Stimulated activated CD4-positive, alpha-beta T cell treated with anti-CD3 and anti-CD28 coated beads, Interleukin-15, amount 100 ng/mL, for 1 hour (primary cell): ENCODE data around the gene FRMD8.

Source experiments
- DNase-seq, 2 donors: peaks; one replicate each; pipeline ENCODE4 v3.0.0-alpha.2; 2020; ENCODE audit warnings: low read depth in 1 of 2, low spot score in 1 of 2

FRMD8 gene

DNA sequence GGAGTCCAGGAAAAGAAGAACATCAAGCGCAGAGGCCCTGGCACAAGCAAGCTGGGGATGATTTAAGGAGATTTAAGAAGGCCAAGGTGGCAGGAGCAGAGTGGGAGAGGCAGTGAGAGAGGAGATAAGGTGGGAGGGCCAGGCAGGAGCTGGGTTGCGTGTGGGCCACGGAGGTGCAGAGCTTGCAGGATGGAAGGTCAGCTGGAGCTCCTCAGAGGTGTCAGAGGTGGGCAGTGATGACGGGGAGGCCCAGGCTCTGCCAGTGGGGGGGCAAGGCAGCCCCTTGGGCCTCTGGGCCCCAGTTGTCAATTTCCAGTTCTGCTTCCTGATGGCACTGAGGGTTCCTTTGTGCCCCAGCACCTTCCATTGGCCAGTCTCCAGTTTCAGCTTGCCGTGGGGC, 6.5 kb downstream of the FRMD8 start:
- no peak for DNase-seq

DNA sequence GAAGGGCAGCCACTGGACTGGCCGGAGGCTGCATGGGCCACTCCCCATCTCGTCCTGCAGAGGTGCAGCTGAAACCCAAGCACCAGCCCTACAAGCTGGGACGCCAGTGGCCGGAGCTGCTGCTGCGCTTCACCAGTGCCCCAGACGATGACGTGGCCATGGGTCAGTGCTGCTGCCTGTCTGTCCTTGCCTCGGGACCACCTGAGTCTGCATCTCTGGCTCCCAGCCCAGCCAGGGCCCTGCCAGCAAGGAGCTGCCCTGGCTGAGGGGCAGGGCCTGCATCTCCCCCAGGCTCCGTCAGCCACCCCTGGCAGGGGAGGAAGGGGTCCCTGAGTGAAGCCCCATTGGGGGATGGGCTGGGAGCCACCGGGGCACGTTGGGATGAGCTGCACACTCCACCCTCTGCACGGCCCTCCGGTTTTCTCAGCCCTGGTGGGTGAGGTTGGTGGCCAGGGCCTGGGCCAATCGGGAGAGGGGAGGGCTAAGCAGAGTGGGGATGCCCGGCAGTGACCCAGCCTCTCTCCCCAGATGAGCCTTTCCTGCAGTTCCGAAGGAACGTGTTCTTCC, 7.2 kb downstream of the FRMD8 start:
- DNase-seq = no peak

- DNase-seq = no peak
Measured at GRCh38 chr11:65394125-65394536, 7.7 kb downstream of the FRMD8 start.

DNA sequence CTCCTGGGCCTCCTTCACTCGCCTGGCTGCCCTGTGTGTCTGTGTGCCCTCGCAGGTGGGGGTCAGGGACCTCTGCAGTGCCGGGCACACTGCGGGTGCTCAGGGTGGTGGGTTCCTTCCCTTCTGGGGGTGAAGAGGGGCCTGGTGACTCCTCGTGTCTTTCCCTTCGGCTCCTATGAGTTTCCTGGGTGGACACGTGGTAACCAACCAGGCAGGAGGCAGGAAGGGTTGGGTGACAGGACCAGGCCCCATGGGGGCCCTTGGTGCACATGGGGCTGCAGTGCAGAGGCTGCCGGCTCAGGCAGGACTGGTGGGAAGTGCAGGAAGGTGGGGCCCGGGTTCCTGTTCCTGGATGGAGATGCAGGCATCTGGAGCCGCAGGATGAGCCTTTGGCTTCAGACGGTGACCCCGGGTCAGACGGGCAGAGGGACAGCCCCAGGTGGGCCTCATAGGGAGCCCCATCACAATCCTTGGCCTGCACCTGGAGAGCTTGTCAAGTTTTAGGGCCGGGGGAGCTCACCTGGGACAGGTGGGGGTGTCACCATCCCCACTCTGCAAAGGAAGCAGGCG, 9.6 kb downstream of the FRMD8 start:
- no peak for DNase-seq

- DNase-seq = no peak
Measured at GRCh38 chr11:65396769-65397745, 10.6 kb downstream of the FRMD8 start.

DNA sequence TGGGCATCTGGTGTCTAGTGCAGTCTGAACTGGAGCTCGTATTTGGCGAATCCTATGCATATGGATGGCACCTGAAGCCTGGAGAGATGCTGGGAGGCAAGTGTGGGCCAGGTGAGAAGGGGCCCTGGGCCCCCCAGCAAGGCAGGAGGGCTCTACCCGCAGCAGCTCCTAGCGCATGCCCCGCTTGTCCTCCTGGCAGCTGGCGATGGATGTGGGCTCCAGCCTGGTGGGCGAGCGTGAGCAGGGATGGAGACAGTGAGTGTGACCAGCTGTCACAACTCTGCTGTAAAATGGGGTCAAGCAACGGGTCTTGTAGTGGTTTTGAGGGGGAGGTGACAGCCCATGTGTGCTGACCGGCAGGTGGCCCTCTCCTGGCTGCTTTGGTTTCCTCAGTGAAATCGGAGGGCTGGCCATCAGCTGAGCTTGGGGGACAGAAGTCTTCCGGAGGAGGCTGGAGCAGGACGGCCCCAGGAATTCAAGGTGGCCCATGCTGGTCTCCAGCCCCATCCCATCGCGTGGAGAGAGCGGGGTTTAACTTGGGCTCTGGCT, 12.0 kb downstream of the FRMD8 start:
- DNase-seq = no peak

- no peak for DNase-seq
Measured at GRCh38 chr11:65399249-65399648, 12.8 kb downstream of the FRMD8 start.

GRCh38 chr11:65399845-65400244, 13.4 kb downstream of the FRMD8 start:
- no peak for DNase-seq

DNA sequence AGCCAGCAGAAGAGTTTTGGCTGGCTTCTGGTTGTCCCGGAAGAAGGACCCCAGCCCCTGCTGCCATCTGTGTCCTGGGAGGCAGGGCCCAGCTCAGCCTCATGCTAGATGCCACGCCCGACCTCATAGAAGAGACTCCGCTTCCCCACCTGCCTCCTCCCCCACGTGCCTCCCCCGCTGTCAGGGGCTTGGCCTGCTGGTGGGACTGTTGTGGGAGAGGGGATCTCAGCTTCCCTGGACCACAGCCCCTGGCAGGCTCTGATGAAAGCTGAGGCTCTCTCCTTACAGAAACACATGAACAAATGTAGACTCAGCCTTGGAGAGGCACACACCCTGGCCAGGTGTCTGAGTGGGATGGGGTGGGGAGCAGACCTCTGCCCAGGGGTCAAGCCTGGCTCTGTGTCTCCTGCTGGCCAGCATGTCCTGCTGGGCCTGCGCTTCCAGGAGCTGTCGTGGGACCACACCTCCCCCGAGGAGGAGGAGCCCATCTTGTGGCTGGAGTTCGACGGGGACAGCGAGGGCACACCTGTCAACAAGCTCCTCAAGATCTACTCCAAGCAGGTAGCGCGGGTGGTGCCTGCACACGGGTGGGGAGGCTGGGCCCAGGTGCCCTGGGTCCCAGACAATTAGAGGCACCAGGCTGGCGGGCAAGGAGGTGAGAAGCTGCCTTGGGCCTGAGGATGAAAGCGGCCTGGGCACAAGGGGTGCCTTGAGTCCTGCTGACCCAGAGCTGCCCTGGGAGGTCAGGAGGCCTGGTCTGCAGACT, 14.1 kb downstream of the FRMD8 start:
- no peak for DNase-seq

GRCh38 chr11:65401073-65401802, 14.8 kb downstream of the FRMD8 start:
- DNase-seq = no peak

- DNase-seq = no peak
Measured at GRCh38 chr11:65401803-65402248, 15.4 kb downstream of the FRMD8 start.

DNA sequence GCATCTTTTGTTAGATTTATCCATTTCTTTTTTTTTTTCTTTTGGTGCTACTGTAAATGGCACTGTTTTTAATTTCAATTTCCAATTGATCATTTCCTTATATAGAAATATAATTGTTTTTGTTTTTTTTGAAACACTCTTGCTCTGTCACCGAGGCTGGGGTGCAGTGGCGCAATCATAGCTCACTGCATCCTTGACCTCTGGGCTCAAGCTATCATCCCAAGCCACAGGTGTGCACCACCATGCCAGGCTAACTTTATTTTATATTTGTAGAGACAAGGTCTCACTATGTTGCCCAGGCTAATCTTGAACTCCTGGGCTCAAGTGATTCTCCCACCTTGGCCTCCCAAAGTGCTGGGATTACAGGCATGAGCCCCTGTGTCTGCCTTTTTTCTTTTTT, 16.4 kb downstream of the FRMD8 start:
- DNase-seq = no peak

DNA sequence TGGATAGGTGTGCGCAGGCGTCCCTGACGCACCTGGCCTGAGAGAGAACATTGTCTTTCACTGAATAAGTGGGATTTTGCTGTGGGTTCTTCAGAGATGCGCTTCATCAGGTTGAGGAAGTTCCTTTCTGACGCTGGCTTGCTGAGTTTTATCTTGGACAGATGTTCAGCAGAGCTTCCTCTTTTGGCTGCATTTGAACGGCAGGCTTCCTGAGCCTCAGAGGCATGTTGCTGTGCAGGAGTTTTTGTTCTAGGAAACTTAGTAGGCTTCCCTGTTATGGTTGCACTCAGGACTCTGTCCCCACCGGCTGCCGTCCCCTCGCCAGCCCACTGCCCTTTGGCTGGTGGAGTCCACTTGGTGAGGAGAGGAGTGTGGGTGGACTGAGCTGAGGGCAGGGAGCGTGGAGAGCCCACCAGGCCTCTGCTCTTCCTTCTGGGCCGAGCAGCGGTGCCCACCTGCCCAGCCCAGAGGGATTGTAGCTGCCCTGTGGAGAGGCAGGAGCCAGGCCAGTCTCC, 17.2 kb downstream of the FRMD8 start:
- no peak for DNase-seq

DNA sequence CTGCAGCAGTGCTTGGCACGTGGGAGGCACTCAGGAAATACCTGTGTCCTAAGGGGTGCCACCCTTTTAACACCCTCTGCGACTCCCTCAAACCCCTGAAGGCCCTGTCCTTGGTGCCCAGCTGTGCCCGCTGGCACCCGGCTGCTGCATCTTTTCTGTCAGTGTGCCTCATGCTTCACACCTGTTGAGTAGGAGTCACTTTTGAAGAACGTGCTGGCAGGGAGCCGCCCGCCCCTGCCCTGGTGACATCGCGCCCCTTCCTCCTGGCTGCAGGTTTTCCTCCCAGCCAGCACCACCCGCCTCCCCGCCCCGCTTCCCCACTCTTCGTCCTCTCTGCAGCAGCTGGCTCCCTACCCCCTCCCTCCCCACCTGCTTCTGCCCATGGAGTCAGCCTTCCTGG, 17.8 kb downstream of the FRMD8 start:
- no peak for DNase-seq

DNA sequence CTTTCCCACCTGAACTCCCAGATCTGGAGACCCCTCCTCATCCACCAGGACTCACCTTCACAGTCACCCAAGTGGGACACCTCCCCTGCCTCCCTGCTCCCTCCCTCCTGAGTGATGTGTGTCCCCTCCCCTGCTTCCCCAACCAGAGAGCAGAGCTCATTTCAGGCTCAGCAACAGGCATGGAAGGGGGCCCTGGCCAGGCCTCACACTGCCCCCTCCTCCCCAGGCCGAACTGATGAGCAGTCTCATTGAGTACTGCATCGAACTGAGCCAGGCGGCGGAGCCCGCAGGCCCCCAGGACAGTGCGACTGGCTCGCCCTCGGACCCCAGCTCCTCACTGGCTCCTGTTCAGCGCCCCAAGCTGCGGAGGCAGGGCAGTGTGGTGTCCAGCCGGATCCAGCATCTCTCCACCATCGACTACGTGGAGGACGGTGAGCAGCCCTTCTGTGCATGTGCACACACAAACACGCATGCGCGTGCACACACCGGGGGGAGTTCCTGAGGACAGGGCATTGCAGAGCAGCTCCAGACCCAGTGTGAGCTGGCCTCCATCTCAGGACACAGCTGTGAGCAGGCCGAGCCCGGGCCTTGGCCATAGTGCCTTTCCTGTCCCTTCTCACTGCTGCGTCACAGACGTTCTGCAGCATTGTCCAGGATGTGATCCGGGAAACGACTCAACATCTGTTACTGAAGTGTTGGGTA, 18.4 kb downstream of the FRMD8 start:
- no peak for DNase-seq

DNA sequence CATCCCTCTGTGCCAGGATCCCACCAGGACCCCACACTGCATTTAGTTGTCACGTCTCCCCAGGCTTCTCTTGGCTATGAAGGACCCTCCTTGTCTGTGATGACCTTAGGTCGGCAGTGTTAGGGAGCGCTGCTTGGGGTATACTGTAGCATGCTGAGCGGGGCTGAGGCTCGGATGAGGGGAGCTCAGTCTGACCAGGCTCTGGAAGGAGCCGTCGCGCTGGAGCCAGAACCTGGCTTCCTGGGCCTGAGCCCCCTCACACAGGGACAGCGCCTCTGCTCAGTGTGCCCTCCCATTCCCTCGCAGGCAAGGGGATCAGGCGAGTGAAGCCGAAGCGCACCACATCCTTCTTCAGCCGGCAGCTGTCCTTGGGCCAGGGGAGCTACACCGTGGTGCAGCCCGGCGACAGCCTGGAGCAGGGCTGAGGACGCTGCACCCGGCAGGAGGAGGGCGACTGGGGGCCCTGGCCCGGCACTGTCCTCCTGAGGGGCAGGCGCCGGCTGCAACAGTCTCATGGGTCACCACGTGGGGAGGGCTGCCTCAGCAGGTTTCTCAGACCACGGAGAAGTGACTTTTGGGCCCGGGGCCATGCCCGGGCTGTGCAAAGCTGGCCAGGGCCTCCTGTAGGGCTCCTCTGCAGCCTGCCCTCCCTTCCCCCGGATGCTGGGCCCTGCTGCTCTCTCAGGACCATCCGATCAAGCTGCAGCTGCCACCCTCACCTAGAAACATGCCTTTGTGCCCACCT, 24.7 kb downstream of the FRMD8 start:
- no peak for DNase-seq

DNA sequence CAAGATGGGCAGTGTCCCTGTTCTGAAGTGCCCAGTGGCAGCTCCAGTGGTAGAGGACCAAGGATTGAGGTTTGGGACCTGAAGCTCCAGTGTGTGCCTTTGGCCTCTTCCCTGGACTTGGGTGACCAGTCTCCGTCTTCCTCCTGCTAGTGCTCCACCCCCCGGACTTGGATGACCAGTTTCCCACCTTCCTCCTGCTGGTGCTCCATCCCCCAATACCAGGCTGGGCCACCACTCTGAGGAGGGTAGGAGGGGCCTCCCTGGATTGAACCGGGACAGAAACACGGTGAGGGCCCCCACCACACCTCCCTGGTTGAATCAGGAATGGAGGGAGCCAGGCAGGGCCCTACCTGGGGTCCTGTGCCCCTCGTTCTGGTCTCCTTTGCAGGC, 25.2 kb downstream of the FRMD8 start:
- no peak for DNase-seq

DNA sequence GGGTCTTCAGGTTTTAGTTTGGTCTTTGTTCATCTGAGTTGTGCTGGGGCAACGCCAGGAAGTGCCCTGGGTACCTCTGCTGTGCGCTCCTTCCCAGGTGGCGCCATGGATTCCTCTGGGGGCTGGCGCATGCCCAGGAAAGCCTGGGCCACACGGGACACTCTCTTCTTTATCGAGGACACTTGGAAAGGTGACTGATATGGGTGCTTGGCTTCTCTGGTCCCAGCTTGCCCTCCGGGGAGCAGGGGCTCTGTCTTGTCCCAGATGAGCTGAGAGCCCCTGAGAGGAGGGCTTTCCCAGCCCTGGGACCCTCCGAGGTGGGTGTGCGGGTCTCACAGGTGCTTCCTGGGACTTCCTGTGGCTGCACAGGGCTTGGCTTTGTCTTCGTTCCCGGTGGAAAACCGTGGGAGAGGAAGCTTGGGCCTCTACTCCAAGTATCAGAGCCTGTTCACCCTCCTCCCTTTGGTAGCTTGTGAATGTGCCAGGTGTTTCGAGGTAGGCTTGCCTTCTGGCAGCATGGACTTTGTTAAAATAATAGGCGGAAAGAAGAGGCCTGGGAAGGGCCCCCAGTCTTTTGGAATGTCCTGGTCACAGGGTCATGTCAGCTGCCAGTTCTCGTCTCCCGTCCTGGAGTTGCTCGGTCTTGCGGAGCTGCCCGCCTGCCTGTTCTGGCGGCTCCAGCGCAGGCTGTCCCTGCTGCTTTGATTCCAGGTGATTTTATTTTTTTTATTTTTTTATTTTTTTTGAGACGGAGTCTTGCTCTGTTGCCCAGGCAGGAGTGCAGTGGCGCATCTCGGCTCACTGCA, 26.0 kb downstream of the FRMD8 start:
- no peak for DNase-seq
